PFSK-1 (cell line): ENCODE measurements around the gene CUX1.

Experiments
- FOXP2 ChIP-seq: optimal IDR thresholded peaks from 2 replicates; pipeline ENCODE3; 2011; ENCODE audit warnings: borderline replicate concordance, control low read depth, inconsistent platforms; ENCODE audit not compliant: insufficient read depth; ENCODE audit errors: extremely low read length, extremely low read depth
- POLR2AphosphoS5 ChIP-seq: IDR thresholded peaks from 2 replicates; pipeline ENCODE4 v1.6.1; 2012; ENCODE audit warnings: low read depth, mild to moderate bottlenecking, control low read depth, low read length, moderate library complexity
- SIN3A ChIP-seq: IDR thresholded peaks from 2 replicates; pipeline ENCODE4 v1.6.1; 2012; ENCODE audit warnings: mild to moderate bottlenecking, low read length, moderate library complexity, borderline replicate concordance; ENCODE audit not compliant: insufficient read depth
- TAF1 ChIP-seq: IDR thresholded peaks from 2 replicates; pipeline ENCODE4 v1.6.1; 2012; ENCODE audit warnings: low read length, control low read depth, borderline replicate concordance; ENCODE audit not compliant: insufficient read depth
- TF ChIP-seq, protein P1 (sequence below), 2 experiments: IDR thresholded peaks; 2 replicates each; pipeline versions ENCODE4 v1.6.1 to v1.8.0; 2011 to 2012; ENCODE audit warnings: low read depth in 2 of 2, low read length in 2 of 2, control low read depth in 1 of 2, inconsistent platforms in 1 of 2, mild to moderate bottlenecking in 1 of 2, moderate library complexity in 1 of 2; ENCODE audit not compliant: insufficient read depth in 1 of 2

The CUX1 gene

DNA sequence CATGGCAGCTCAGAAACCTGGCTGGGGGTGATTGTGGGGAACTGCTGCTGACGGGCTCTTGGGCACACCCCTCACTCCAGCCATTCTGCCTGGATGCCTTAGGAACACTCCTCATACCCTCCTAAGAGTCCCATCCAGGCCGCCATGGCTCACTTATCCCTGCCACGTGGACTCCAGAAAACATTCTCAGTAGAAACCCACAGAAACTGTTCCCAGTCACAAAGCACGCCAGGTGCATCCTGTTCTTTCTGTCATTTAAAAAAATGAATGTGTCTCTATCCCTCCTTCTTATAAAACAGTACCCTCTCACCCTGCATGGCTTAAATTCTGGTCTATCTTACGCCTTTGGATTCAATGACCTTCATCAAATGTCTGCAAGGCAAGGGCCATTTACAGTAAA lies 177.7 kb downstream of the CUX1 start:
- TF ChIP-seq POLR2AphosphoS5, result no peak
- no peak for TF ChIP-seq SIN3A
- no peak for TF ChIP-seq FOXP2
- TF ChIP-seq TAF1, result no peak

DNA sequence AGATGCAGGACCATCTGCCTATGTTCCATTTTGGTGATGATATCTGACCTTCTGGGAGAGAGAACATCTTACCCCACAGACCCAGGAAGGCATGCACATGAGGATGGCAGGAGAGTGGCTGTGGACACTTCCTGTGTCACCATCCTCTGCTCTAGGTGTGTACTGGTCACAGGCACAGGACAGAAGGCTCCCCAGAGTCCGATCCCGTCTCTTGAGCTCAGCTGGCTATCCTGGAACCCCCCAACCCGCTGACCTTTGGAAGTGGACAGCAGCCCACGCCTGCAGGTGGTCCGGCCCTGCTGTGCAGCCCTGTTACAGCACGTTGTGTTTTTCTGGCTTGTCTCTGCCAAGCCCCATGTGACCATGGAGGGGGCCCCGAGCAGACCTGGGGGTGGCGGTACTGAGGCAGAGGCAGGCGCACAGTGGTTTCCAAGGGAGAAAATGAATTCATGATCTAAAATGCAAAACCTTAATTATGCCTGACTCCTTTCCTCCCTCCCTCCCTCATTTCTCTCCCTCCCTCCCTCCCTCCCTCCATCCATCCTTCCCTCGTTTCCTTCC lies 178.8 kb downstream of the CUX1 start:
- TF ChIP-seq POLR2AphosphoS5, result no peak
- TF ChIP-seq TAF1, result no peak
- TF ChIP-seq FOXP2, result no peak
- TF ChIP-seq, protein P1, sequence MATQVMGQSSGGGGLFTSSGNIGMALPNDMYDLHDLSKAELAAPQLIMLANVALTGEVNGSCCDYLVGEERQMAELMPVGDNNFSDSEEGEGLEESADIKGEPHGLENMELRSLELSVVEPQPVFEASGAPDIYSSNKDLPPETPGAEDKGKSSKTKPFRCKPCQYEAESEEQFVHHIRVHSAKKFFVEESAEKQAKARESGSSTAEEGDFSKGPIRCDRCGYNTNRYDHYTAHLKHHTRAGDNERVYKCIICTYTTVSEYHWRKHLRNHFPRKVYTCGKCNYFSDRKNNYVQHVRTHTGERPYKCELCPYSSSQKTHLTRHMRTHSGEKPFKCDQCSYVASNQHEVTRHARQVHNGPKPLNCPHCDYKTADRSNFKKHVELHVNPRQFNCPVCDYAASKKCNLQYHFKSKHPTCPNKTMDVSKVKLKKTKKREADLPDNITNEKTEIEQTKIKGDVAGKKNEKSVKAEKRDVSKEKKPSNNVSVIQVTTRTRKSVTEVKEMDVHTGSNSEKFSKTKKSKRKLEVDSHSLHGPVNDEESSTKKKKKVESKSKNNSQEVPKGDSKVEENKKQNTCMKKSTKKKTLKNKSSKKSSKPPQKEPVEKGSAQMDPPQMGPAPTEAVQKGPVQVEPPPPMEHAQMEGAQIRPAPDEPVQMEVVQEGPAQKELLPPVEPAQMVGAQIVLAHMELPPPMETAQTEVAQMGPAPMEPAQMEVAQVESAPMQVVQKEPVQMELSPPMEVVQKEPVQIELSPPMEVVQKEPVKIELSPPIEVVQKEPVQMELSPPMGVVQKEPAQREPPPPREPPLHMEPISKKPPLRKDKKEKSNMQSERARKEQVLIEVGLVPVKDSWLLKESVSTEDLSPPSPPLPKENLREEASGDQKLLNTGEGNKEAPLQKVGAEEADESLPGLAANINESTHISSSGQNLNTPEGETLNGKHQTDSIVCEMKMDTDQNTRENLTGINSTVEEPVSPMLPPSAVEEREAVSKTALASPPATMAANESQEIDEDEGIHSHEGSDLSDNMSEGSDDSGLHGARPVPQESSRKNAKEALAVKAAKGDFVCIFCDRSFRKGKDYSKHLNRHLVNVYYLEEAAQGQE (IDR thresholded peaks at IDR 0.05; ENCODE audit: insufficient read depth in 1 of 2, low read depth in 2 of 2, low read length in 2 of 2), result no peak
- no peak for TF ChIP-seq SIN3A

DNA sequence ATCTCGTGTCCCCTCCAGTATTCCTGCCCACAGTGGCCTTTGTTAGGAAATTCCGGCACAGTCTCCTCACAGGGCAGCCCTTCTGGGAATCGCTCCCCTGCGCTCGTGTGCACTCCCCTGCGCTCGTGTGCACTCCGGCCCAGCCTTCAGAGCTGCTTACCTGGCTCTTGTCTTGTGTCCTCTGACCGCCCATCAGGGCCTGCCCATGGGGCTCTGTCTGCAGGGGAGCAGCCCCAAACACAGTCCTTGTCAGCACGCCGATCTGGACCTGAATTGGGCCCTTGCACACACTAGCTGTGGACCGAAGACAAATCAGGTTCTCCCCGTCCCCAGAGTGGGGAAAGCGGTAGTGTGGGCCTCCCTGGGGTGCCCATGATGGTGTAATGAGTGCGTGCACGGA lies 179.4 kb downstream of the CUX1 start:
- TF ChIP-seq TAF1 (no peak), SIN3A (no peak), POLR2AphosphoS5 (no peak), FOXP2 (no peak)
- TF ChIP-seq, protein P1 (IDR thresholded peaks at IDR 0.05; ENCODE audit: insufficient read depth in 1 of 2, low read depth in 2 of 2, low read length in 2 of 2), result no peak

DNA sequence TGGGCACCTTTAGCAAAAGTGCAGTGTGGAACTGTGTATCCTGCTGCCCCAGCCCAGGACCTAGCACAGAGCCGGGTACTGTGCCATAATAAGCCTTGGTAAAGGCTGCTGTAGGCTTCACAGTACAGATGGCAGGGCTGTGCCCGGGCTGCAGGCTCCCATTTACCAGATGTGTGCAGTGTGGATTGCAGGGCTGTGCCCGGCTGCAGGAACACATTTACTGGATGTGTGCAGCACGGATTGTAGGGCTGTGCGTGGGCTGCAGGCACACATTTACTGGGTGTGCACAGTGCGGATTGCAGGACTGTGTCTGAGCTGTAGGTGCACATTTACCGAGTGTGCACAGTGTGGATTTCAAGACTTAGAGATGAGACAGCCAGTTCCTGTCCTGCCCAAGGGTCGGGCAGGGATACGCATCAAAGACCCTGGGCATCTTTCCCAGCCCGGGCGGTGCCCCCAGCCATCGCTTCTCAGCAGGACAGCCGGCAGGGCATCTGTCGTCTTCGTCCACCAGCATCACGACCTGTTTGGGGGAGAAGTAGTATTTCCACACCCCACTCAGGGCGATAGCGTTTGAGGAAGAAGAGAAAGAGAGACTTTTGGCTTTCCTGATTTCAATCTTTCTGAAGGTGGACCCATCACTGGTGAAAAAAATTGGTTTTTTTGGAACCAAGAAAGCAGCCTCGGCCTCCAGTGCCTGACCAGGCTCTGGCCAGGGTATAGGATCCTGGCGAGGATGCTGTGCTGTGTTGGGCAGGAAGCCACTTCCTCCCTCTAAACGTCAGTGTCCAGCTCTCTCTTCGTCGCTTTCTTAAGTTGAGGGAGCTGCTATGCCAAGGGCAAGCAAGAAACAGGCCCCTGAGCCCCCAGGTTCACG lies 180.8 kb downstream of the CUX1 start:
- TF ChIP-seq POLR2AphosphoS5 (no peak), TAF1 (no peak), FOXP2 (no peak), SIN3A (no peak)
- TF ChIP-seq, protein P1 (IDR thresholded peaks at IDR 0.05; ENCODE audit: insufficient read depth in 1 of 2, low read depth in 2 of 2, low read length in 2 of 2), result no peak

DNA sequence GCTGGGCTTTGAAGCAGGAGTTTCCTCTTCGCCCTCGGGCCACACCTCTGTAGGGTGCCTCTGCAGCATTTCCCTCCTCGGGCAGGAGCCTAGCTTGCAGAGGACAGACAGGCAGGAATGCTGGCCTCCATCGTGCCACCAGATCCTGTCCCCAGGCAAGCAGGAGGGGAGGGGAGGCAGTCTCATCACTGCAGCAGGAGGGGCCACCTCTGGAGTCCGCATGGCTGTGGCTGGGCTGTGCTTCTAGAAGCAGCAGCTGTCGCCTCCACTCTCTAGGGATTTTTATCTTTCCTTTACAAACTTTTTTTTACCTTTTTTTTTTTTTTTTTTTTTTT lies 181.4 kb downstream of the CUX1 start:
- no peak for TF ChIP-seq TAF1
- TF ChIP-seq, protein P1 (IDR thresholded peaks at IDR 0.05; ENCODE audit: insufficient read depth in 1 of 2, low read depth in 2 of 2, low read length in 2 of 2), result no peak
- no peak for TF ChIP-seq SIN3A
- no peak for TF ChIP-seq FOXP2
- no peak for TF ChIP-seq POLR2AphosphoS5
